Testis (tissue), 2 donors: ENCODE data around the gene RBM4.

Experiments used
- POLR2A ChIP-seq: fragments of 450-650 bp; IDR thresholded peaks from one replicate; pipeline ENCODE4 v1.6.1; 2017; ENCODE audit warnings: antibody characterized with exemption, mild to moderate bottlenecking, moderate library complexity
- TF ChIP-seq, protein P1 (sequence below), 3 experiments: fragments of 450-650 bp in 2 of 3; fragments of 200-600 bp in 1 of 3; sonication (generic) in 1 of 3; IDR thresholded peaks; one replicate each; pipeline ENCODE4 v1.5.1; 2016 to 2019; ENCODE audit warnings: antibody characterized with exemption in 3 of 3, mild to moderate bottlenecking in 2 of 3, moderate library complexity in 1 of 3

DNA sequence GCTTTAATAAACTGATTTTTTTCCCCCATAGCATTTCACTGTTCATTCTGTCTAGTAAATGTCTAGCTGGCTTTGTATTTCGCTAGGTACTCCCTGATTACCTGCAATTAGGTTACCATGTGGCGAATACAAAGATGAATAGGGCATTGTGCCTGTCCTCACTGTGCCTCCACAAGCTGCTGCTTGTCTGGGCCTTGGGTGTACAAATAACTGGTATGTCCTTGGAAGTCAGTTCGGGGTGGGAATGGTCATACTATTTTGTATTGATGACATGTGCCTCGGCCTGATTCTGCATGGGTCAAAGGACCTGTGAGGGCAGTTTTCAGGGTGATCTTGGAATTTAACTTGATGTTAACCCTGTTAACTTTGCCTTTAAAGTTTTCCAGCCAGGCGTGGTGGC lies 11.4 kb downstream of the RBM4 start:
- TF ChIP-seq, protein P1, sequence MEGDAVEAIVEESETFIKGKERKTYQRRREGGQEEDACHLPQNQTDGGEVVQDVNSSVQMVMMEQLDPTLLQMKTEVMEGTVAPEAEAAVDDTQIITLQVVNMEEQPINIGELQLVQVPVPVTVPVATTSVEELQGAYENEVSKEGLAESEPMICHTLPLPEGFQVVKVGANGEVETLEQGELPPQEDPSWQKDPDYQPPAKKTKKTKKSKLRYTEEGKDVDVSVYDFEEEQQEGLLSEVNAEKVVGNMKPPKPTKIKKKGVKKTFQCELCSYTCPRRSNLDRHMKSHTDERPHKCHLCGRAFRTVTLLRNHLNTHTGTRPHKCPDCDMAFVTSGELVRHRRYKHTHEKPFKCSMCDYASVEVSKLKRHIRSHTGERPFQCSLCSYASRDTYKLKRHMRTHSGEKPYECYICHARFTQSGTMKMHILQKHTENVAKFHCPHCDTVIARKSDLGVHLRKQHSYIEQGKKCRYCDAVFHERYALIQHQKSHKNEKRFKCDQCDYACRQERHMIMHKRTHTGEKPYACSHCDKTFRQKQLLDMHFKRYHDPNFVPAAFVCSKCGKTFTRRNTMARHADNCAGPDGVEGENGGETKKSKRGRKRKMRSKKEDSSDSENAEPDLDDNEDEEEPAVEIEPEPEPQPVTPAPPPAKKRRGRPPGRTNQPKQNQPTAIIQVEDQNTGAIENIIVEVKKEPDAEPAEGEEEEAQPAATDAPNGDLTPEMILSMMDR (IDR thresholded peaks at IDR 0.05) = no peak
- no peak for TF ChIP-seq POLR2A
